Measurements from ENCODE around the gene CMKLR1. TPM values are rescaled to one million over a fixed set of nuclear protein-coding genes. Genes with fewer than 3 reads are reported as not detected.

The CMKLR1 gene
- polyA plus RNA-seq, 1 of the 3 experiments (the other 2 are of a cell fraction), result 0.15 TPM

DNA sequence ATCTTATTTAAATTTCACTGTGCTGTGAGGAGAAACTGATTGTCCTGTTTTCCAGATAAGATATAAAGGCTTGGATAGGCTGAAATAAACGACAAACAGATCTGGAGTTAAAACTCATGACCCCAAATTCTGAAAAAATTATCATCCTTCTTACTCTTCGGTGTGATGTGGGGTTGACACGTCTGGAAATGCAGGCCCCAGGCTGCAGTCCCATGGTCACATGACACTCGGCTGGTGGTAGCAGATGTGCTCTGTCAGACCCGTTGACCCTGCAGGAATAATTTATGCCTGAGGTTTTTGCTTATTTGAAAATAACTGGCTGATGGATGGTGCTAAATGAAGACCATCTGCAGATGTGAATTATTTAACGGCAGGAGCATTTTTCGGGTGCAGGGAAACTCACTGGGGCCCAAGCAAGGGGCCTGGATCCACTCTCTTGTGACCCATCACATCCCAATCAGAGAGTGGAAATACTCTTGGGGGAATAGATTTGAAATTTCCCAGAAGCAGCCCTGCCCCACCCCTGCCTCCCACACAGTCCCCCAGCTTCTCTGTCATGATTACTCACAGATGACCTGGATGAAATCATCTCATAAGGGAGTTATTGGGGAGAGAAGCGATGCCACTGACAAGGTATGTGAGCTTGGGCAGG, 47.7 kb upstream of the CMKLR1 start:
- no peaks in the 10 kb centered on the region for H3K79me2 ChIP-seq (ENCODE audit: insufficient read depth)
- peak overlapping the region in 1 of 2 experiments; percentile 99; a peak in 2 of 4 replicates for H3K27ac ChIP-seq (ENCODE audit: low read depth in 2 of 2, low read length in 1 of 2)
- ChIA-PET CTCF (no interaction called here), POLR2A (no interaction called here)
- no peaks in the 10 kb centered on the region for H3K27me3 ChIP-seq (ENCODE audit: insufficient read depth)
- peaks cover 0 to 49% of the 10 kb centered on the region in 2 experiments; a peak in 2 of 4 replicates for H3K4me1 ChIP-seq (ENCODE audit: control insufficient read depth in 1 of 2, insufficient read depth in 2 of 2, low read depth in 1 of 2, low read length in 1 of 2)
- no peak overlapping the region for H3K9ac ChIP-seq
- peak; percentile 67 for DNase-seq
- no peak overlapping the region for H3K4me2 ChIP-seq
- WGBS (ENCODE audit: low lambda C conversion rate), result 3% methylated on average over 8 of the region's 8 CpGs
- H3K9me2 ChIP-seq, result no peaks in the 10 kb centered on the region
- H3K9me3 ChIP-seq, result no peaks in the 10 kb centered on the region
- H3K36me3 ChIP-seq (replicated peaks in 1 of 2; ENCODE audit: control insufficient read depth in 1 of 2, insufficient read depth in 2 of 2, low read length in 1 of 2), result no peaks in the 10 kb centered on the region
- H2AFZ ChIP-seq (ENCODE audit: low read depth), result no peak overlapping the region
- H3K4me3 ChIP-seq (ENCODE audit: low read depth in 2 of 2, low read length in 1 of 2), result no peak overlapping the region
- TF ChIP-seq MEF2A (IDR thresholded peaks at IDR 0.05; ENCODE audit: borderline replicate concordance, low read depth), result no peak
- no peak for TF ChIP-seq GABPA (IDR thresholded peaks at IDR 0.05; ENCODE audit: low read depth)
- TF ChIP-seq FOXJ3 (CRISPR knock-in tag; IDR thresholded peaks at IDR 0.05), result peak; percentile 86
- TF ChIP-seq GATA2 (CRISPR knock-in tag; IDR thresholded peaks at IDR 0.05), result peak; percentile 72
- TF ChIP-seq, protein P1, sequence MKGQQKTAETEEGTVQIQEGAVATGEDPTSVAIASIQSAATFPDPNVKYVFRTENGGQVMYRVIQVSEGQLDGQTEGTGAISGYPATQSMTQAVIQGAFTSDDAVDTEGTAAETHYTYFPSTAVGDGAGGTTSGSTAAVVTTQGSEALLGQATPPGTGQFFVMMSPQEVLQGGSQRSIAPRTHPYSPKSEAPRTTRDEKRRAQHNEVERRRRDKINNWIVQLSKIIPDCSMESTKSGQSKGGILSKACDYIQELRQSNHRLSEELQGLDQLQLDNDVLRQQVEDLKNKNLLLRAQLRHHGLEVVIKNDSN (IDR thresholded peaks at IDR 0.05; ENCODE audit: borderline replicate concordance, low read depth), result peak; percentile 47; the same call in 1 of the 2 replicates
- TF ChIP-seq, protein P2, sequence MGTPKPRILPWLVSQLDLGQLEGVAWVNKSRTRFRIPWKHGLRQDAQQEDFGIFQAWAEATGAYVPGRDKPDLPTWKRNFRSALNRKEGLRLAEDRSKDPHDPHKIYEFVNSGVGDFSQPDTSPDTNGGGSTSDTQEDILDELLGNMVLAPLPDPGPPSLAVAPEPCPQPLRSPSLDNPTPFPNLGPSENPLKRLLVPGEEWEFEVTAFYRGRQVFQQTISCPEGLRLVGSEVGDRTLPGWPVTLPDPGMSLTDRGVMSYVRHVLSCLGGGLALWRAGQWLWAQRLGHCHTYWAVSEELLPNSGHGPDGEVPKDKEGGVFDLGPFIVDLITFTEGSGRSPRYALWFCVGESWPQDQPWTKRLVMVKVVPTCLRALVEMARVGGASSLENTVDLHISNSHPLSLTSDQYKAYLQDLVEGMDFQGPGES (IDR thresholded peaks at IDR 0.05; ENCODE audit: low read depth, low read length), result no peak
- TF ChIP-seq FOSL2 (IDR thresholded peaks at IDR 0.05; ENCODE audit: borderline replicate concordance, low read depth), result no peak
- peak in 1 of 2 experiments; percentile 98; a peak in 2 of 4 replicates for TF ChIP-seq EP300 (IDR thresholded peaks at IDR 0.05; ENCODE audit: borderline replicate concordance in 1 of 2, low read depth in 1 of 2, low read length in 1 of 2)
- TF ChIP-seq TEAD4 (IDR thresholded peaks at IDR 0.05; ENCODE audit: borderline replicate concordance, insufficient read depth), result no peak
- no peak for TF ChIP-seq NFIC (IDR thresholded peaks at IDR 0.05; ENCODE audit: borderline replicate concordance)
- TF ChIP-seq, protein P3, sequence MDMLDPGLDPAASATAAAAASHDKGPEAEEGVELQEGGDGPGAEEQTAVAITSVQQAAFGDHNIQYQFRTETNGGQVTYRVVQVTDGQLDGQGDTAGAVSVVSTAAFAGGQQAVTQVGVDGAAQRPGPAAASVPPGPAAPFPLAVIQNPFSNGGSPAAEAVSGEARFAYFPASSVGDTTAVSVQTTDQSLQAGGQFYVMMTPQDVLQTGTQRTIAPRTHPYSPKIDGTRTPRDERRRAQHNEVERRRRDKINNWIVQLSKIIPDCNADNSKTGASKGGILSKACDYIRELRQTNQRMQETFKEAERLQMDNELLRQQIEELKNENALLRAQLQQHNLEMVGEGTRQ (IDR thresholded peaks at IDR 0.05; ENCODE audit: borderline replicate concordance, low read depth, low read length), result peak; percentile 38; the same call in 1 of the 2 replicates
- no peak for TF ChIP-seq NRF1 (IDR thresholded peaks at IDR 0.05; ENCODE audit: low read depth, low read length)
- TF ChIP-seq, protein P4, sequence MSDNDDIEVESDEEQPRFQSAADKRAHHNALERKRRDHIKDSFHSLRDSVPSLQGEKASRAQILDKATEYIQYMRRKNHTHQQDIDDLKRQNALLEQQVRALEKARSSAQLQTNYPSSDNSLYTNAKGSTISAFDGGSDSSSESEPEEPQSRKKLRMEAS (IDR thresholded peaks at IDR 0.05; ENCODE audit: low read depth), result no peak
- TF ChIP-seq TCF12 (IDR thresholded peaks at IDR 0.05), result peak; percentile 9; the same call in 1 of the 2 replicates
- peak; percentile 38; the same call in 1 of the 2 replicates for TF ChIP-seq MXI1 (IDR thresholded peaks at IDR 0.05; ENCODE audit: low read depth, low read length)
- peak; percentile 79 for TF ChIP-seq CHD2 (IDR thresholded peaks at IDR 0.05; ENCODE audit: low read length, partially characterized antibody)
- peak; percentile 87; the same call in 1 of the 2 replicates for TF ChIP-seq RCOR1 (IDR thresholded peaks at IDR 0.05; ENCODE audit: low read length)
- no peak for TF ChIP-seq RXRA (IDR thresholded peaks at IDR 0.05; ENCODE audit: borderline replicate concordance, low read depth)
- peak; percentile 32 for TF ChIP-seq RAD21 (IDR thresholded peaks at IDR 0.05; ENCODE audit: low read length)
- no peaks in the 10 kb centered on the region for H4K20me1 ChIP-seq (ENCODE audit: insufficient read depth)
- no peaks in the 10 kb centered on the region for H3F3A ChIP-seq (replicated peaks; ENCODE audit: insufficient read depth)

Data from SK-N-SH (cell line).